Measurements from ENCODE around the gene UQCC5. TPM values are rescaled to one million over a fixed set of nuclear protein-coding genes. Genes with fewer than 3 reads are reported as not detected.

UQCC5 gene
- polyA plus RNA-seq, 1 of the 3 experiments (the other 2 are of a cell fraction) = 124 TPM

DNA sequence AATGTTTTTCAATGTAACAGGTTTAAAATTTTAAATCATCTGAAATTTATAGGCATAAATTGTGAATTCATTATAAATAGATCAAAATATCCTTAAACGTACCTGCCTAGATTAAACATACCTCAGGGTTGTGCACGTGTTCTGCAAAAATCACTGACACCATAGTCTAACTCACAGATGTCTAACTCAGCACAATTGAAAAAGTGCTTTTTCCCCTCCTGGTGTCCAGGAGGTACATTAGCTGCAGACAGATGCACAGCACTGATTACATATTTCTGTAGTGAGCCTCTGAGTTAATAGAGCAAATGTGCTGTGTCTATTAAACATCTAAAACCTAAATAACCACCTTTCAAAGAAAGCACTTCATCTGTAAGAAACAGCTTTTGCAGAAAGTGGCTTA is 10.7 kb downstream of the UQCC5 start:
- H4K20me1 ChIP-seq (ENCODE audit: insufficient read depth) = peaks cover 4% of the 10 kb centered on the region
- H3K4me2 ChIP-seq = no peak overlapping the region
- H3K36me3 ChIP-seq (replicated peaks in 1 of 2; ENCODE audit: control insufficient read depth in 1 of 2, insufficient read depth in 2 of 2, low read length in 1 of 2) = peaks cover 44 to 73% of the 10 kb centered on the region in 2 experiments
- no peaks in the 10 kb centered on the region for H3K27me3 ChIP-seq (ENCODE audit: insufficient read depth)
- no peaks in the 10 kb centered on the region for H3K9me2 ChIP-seq
- H3K27ac ChIP-seq (ENCODE audit: low read depth in 2 of 2, low read length in 1 of 2) = peak overlapping the region in 1 of 2 experiments; percentile 70; a peak in 3 of 4 replicates
- ChIA-PET POLR2A (no interaction called here), CTCF (interaction anchor here (1.3 to 2.0 kb wide), 2 partner anchors 75 to 89 kb away, joined by 3 to 7 read pairs; no protein-coding TSS in a partner anchor)
- no peak overlapping the region for H2AFZ ChIP-seq (ENCODE audit: low read depth)
- no peak overlapping the region for H3K9ac ChIP-seq
- H3F3A ChIP-seq (replicated peaks; ENCODE audit: insufficient read depth) = peaks cover 38% of the 10 kb centered on the region
- TF ChIP-seq TAF1 (IDR thresholded peaks at IDR 0.05; ENCODE audit: borderline replicate concordance, low read depth, low read length) (no peak), CHD2 (IDR thresholded peaks at IDR 0.05; ENCODE audit: low read length, partially characterized antibody) (peak; percentile 9), TCF12 (IDR thresholded peaks at IDR 0.05) (no peak), USF2 (IDR thresholded peaks at IDR 0.05; ENCODE audit: borderline replicate concordance, low read depth, low read length) (no peak), NFIC (IDR thresholded peaks at IDR 0.05; ENCODE audit: borderline replicate concordance) (no peak), MAX (IDR thresholded peaks at IDR 0.05; ENCODE audit: low read depth) (no peak), EP300 (IDR thresholded peaks at IDR 0.05; ENCODE audit: borderline replicate concordance in 1 of 2, low read depth in 1 of 2, low read length in 1 of 2) (no peak), MEF2A (IDR thresholded peaks at IDR 0.05; ENCODE audit: borderline replicate concordance, low read depth) (no peak), MXI1 (IDR thresholded peaks at IDR 0.05; ENCODE audit: low read depth, low read length) (peak; percentile 87; the same call in 1 of the 2 replicates), SMC3 (IDR thresholded peaks at IDR 0.05; ENCODE audit: low read depth, low read length) (peak; percentile 18; the same call in 1 of the 2 replicates), NRF1 (IDR thresholded peaks at IDR 0.05; ENCODE audit: low read depth, low read length) (no peak), RAD21 (IDR thresholded peaks at IDR 0.05; ENCODE audit: low read length) (peak; percentile 42), GATA2 (CRISPR knock-in tag; IDR thresholded peaks at IDR 0.05) (no peak; the same call in 1 of the 2 replicates), FOSL2 (IDR thresholded peaks at IDR 0.05; ENCODE audit: borderline replicate concordance, low read depth) (no peak), YY1 (IDR thresholded peaks at IDR 0.05; ENCODE audit: low read depth) (no peak), ELF1 (IDR thresholded peaks at IDR 0.05) (no peak), JUND (IDR thresholded peaks at IDR 0.05) (no peak)
- TF ChIP-seq, protein P1, sequence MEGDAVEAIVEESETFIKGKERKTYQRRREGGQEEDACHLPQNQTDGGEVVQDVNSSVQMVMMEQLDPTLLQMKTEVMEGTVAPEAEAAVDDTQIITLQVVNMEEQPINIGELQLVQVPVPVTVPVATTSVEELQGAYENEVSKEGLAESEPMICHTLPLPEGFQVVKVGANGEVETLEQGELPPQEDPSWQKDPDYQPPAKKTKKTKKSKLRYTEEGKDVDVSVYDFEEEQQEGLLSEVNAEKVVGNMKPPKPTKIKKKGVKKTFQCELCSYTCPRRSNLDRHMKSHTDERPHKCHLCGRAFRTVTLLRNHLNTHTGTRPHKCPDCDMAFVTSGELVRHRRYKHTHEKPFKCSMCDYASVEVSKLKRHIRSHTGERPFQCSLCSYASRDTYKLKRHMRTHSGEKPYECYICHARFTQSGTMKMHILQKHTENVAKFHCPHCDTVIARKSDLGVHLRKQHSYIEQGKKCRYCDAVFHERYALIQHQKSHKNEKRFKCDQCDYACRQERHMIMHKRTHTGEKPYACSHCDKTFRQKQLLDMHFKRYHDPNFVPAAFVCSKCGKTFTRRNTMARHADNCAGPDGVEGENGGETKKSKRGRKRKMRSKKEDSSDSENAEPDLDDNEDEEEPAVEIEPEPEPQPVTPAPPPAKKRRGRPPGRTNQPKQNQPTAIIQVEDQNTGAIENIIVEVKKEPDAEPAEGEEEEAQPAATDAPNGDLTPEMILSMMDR (IDR thresholded peaks at IDR 0.05) = no peak
- TF ChIP-seq, protein P2, sequence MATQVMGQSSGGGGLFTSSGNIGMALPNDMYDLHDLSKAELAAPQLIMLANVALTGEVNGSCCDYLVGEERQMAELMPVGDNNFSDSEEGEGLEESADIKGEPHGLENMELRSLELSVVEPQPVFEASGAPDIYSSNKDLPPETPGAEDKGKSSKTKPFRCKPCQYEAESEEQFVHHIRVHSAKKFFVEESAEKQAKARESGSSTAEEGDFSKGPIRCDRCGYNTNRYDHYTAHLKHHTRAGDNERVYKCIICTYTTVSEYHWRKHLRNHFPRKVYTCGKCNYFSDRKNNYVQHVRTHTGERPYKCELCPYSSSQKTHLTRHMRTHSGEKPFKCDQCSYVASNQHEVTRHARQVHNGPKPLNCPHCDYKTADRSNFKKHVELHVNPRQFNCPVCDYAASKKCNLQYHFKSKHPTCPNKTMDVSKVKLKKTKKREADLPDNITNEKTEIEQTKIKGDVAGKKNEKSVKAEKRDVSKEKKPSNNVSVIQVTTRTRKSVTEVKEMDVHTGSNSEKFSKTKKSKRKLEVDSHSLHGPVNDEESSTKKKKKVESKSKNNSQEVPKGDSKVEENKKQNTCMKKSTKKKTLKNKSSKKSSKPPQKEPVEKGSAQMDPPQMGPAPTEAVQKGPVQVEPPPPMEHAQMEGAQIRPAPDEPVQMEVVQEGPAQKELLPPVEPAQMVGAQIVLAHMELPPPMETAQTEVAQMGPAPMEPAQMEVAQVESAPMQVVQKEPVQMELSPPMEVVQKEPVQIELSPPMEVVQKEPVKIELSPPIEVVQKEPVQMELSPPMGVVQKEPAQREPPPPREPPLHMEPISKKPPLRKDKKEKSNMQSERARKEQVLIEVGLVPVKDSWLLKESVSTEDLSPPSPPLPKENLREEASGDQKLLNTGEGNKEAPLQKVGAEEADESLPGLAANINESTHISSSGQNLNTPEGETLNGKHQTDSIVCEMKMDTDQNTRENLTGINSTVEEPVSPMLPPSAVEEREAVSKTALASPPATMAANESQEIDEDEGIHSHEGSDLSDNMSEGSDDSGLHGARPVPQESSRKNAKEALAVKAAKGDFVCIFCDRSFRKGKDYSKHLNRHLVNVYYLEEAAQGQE (IDR thresholded peaks at IDR 0.05; ENCODE audit: low read depth, low read length) = no peak
- H3K79me2 ChIP-seq (ENCODE audit: insufficient read depth) = peaks cover 33% of the 10 kb centered on the region; the same call in 1 of the 2 replicates
- no peaks in the 10 kb centered on the region for H3K9me3 ChIP-seq
- H3K4me1 ChIP-seq (ENCODE audit: control insufficient read depth in 1 of 2, insufficient read depth in 2 of 2, low read depth in 1 of 2, low read length in 1 of 2) = peaks cover 0 to 10% of the 10 kb centered on the region in 2 experiments; a peak in 2 of 4 replicates
- WGBS (ENCODE audit: low lambda C conversion rate) = 64% methylated on average over 2 of the region's 2 CpGs
- DNase-seq = peak; percentile 36
- H3K4me3 ChIP-seq (ENCODE audit: low read depth in 2 of 2, low read length in 1 of 2) = no peak overlapping the region

Data from SK-N-SH (cell line).